ENCODE measurements around the gene RUVBL2.
"Not testable (repeated sequence)": the region's sequence is repeated elsewhere in the genome, so short reads cannot be mapped to it uniquely, and the experiment has no call there.

Gene RUVBL2

GRCh38 chr19:49050376-49051033, 56.8 kb downstream of the RUVBL2 start:
- DNase-seq = not testable (repeated sequence)

- no peak for DNase-seq
Observed at GRCh38 chr19:49056101-49056901, 62.6 kb downstream of the RUVBL2 start.

- not testable (repeated sequence) for DNase-seq
Observed at GRCh38 chr19:49056902-49057596, 63.4 kb downstream of the RUVBL2 start.

- no peak for DNase-seq
Observed at GRCh38 chr19:49057636-49058234, 64.0 kb downstream of the RUVBL2 start, which contains the start of gene CGB7. CGB7 (minus strand) TSS chr19:49057749; CDS start chr19:49055375, 2,374 bp downstream.

GRCh38 chr19:49058562-49058961, 64.9 kb downstream of the RUVBL2 start:
- no peak for DNase-seq

GRCh38 chr19:49059053-49059452, 65.4 kb downstream of the RUVBL2 start:
- no peak for DNase-seq

GRCh38 chr19:49061000-49061399, 67.3 kb downstream of the RUVBL2 start:
- no peak for DNase-seq

- no peak for DNase-seq
Observed at GRCh38 chr19:49061445-49061844, 67.8 kb downstream of the RUVBL2 start.

GRCh38 chr19:49064029-49064629, 70.4 kb downstream of the RUVBL2 start:
- no peak for DNase-seq

GRCh38 chr19:49064768-49065611, 71.3 kb downstream of the RUVBL2 start, which contains the start of gene NTF4:
NTF4 (minus strand) TSS chr19:49064818; CDS start chr19:49061997, 2,821 bp downstream.
- no peak for DNase-seq

All from SIG-M5 (cell line).